ENCODE data around the gene C17orf107.

GRCh38 chr17:4944554-4945175, 45.3 kb downstream of the C17orf107 start:
- no peak for TF ChIP-seq CTCF (optimal IDR thresholded peaks at IDR 0.05 in 1 of 3, IDR thresholded peaks at IDR 0.05 in 1 of 3, conservative IDR thresholded peaks at IDR 0.05 in 1 of 3; ENCODE audit: extremely low read depth in 1 of 3, insufficient read depth in 2 of 3, low read length in 3 of 3)
- no peak for TF ChIP-seq EZH2 (IDR thresholded peaks at IDR 0.05; ENCODE audit: low read length)

Measured in keratinocyte (primary cell).